HUES64 (cell line): ENCODE measurements around the gene MMP15.

Experiments used
- H3K27ac ChIP-seq: 2 replicates; pipeline ENCODE4 v1.7.0; 2013; ENCODE audit warnings: low read depth, low read length, inconsistent platforms
- H3K27me3 ChIP-seq: 2 replicates; pipeline ENCODE4 v1.6.1; 2013; ENCODE audit warnings: mild to moderate bottlenecking, low read length; ENCODE audit not compliant: insufficient read depth
- H3K36me3 ChIP-seq: 2 replicates; pipeline ENCODE4 v1.6.1; 2013; ENCODE audit warnings: mild to moderate bottlenecking, low read length; ENCODE audit not compliant: insufficient read depth
- H3K4me1 ChIP-seq: 2 replicates; pipeline ENCODE4 v1.6.1; 2013; ENCODE audit warnings: mild to moderate bottlenecking, low read length, moderate library complexity; ENCODE audit not compliant: insufficient read depth
- H3K4me3 ChIP-seq: 2 replicates; pipeline ENCODE4 v1.5.1; 2013; ENCODE audit warnings: mild to moderate bottlenecking, low read length, moderate library complexity
- H3K9ac ChIP-seq: 2 replicates; pipeline ENCODE4 v1.6.1; 2013; ENCODE audit warnings: mild to moderate bottlenecking, low read depth, low read length
- H3K9me3 ChIP-seq: 2 replicates; pipeline ENCODE4 v1.6.1; 2013; ENCODE audit warnings: low read depth, low read length; ENCODE audit not compliant: insufficient read depth
- WGBS: fragments of 150-250, 120-280 bp; methylation state at CpG from one replicate; pipeline ENCODE4 v1.1.7; 2013; ENCODE audit warnings: missing lambda C conversion rate; 5-methylcytosine and 5-hydroxymethylcytosine counted together

MMP15 gene

DNA sequence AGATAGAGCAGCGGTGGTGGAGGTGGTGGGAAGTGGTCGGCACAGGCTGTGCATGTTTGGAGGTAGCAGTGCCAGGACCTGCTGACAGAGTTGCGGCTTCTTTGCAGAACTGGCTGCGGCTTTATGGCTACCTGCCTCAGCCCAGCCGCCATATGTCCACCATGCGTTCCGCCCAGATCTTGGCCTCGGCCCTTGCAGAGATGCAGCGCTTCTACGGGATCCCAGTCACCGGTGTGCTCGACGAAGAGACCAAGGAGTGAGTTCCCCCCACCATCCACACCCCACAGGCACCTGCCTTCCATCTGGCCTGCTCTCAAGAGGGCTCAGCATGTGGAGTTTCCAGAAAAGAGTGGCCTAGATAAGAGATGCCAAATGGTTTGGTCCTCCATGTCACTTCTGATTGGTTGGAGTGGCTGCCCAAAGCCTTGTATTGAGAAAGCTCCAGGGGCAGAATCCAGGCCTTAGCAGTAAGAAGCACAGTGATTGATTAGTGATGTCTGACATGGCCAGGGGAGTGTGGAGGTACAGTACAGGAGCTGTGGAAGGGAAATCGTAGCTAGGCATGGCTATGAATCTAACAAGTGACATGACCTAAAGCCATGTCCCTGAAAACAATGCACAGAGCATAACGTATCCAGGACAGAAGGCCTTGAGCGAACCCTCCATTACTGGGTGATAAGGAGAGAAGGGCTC lies 12.0 kb downstream of the MMP15 start:
- WGBS = 96% methylated on average over 16 of the region's 16 CpGs

DNA sequence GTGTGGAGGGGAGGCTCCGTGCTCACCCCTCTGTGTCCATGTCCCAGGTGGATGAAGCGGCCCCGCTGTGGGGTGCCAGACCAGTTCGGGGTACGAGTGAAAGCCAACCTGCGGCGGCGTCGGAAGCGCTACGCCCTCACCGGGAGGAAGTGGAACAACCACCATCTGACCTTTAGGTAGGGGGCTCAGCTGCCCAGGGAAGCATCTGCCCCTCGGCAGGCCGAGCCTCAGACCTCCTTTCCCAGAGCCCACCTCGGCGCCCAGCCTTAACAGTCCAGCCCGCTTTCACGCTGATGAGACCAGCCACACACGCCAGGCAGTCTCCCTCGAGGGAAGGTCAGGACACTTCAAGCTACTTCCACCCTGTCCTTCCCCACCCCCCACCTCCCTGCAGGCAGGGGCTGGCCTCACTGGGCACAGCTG lies 12.7 kb downstream of the MMP15 start:
- no peak overlapping the region for H3K9ac ChIP-seq
- no peaks in the 10 kb centered on the region for H3K4me1 ChIP-seq
- peaks cover 61% of the 10 kb centered on the region for H3K36me3 ChIP-seq
- H3K27me3 ChIP-seq = no peaks in the 10 kb centered on the region
- no peaks in the 10 kb centered on the region for H3K9me3 ChIP-seq
- H3K27ac ChIP-seq = no peak overlapping the region
- 93% methylated on average over 20 of the region's 20 CpGs for WGBS
- H3K4me3 ChIP-seq = no peak overlapping the region

More for the DNA sequence above, 12.0 kb downstream of the MMP15 start:
- Histone ChIP-seq H3K36me3 (peaks cover 53% of the 10 kb centered on the region), H3K9ac (no peak overlapping the region), H3K4me3 (no peak overlapping the region), H3K4me1 (no peaks in the 10 kb centered on the region), H3K27me3 (no peaks in the 10 kb centered on the region), H3K9me3 (no peaks in the 10 kb centered on the region), H3K27ac (no peak overlapping the region)

DNA sequence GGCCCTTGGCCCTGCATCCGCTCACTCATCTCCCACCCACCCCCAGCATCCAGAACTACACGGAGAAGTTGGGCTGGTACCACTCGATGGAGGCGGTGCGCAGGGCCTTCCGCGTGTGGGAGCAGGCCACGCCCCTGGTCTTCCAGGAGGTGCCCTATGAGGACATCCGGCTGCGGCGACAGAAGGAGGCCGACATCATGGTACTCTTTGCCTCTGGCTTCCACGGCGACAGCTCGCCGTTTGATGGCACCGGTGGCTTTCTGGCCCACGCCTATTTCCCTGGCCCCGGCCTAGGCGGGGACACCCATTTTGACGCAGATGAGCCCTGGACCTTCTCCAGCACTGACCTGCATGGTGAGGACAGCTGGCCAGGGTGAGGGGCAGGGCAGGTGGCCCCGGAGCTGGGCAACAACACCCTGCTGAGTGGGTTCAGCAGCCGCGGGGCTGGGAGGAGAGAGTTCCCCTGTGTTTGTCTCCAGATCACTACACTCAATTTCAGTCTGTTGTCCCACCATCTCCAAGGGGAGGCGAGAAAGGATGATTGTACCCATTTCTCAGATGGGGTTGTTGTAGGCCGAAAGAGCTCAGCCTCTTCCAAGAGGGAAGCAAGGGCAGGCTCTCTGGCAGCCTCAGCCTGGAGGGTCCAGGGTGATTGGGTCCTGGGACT lies 14.4 kb downstream of the MMP15 start:
- Histone ChIP-seq H3K27me3 (no peaks in the 10 kb centered on the region), H3K4me1 (no peaks in the 10 kb centered on the region), H3K9me3 (no peaks in the 10 kb centered on the region), H3K36me3 (peaks cover 76% of the 10 kb centered on the region), H3K27ac (no peak overlapping the region), H3K4me3 (no peak overlapping the region), H3K9ac (no peak overlapping the region)
- 95% methylated on average over 26 of the region's 26 CpGs for WGBS

DNA sequence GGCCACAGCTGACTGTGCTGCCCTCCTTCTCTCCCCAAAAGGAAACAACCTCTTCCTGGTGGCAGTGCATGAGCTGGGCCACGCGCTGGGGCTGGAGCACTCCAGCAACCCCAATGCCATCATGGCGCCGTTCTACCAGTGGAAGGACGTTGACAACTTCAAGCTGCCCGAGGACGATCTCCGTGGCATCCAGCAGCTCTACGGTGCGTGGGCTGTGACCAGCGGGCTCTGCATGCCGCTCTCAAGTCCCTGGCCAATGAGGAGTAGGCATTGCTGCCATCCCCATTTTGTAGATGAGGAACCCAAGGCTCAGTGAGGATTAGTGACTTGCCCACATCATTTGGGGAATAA lies 14.9 kb downstream of the MMP15 start:
- Histone ChIP-seq H3K9me3 (no peaks in the 10 kb centered on the region), H3K27me3 (no peaks in the 10 kb centered on the region), H3K9ac (no peak overlapping the region), H3K4me1 (no peaks in the 10 kb centered on the region), H3K27ac (no peak overlapping the region), H3K4me3 (no peak overlapping the region), H3K36me3 (peaks cover 76% of the 10 kb centered on the region)
- WGBS = 96% methylated on average over 12 of the region's 12 CpGs

DNA sequence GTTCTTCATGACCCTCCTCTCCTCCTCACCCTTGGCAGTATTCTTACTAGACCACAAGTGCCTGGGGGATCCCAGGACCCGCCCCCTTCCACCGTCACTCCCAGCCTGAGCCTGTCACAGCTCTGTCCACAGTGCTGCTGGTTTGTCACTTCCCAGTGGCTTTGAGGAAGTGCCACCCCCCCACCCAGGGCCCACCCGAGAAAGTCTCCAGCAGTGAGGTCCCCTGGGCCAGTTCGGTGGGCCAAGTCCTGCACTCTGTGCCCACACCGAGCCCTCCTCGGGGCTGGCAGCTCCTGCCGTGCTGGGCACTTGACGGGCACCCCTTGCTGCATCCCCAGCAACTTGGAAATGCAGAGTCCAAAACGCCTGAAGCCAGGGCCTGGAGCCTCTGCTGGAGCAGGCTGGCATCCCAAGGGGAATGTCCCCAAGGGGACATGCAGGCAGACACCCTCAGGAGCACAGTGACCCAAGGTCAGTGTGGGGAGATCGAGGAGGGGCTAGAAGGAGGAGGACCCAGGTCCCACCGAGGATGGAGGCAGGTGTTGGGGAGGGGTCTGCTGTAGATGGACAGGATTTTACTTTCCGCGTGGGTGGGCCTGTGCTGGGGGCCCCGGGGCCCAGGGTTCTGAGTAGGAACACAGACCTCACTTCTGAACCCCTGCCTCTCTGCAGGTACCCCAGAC lies 15.5 kb downstream of the MMP15 start:
- H3K27me3 ChIP-seq = no peaks in the 10 kb centered on the region
- H3K4me1 ChIP-seq = no peaks in the 10 kb centered on the region
- H3K36me3 ChIP-seq = peaks cover 76% of the 10 kb centered on the region
- H3K9ac ChIP-seq = no peak overlapping the region
- H3K4me3 ChIP-seq = no peak overlapping the region
- WGBS = 91% methylated on average over 14 of the region's 14 CpGs
- no peak overlapping the region for H3K27ac ChIP-seq
- no peaks in the 10 kb centered on the region for H3K9me3 ChIP-seq

DNA sequence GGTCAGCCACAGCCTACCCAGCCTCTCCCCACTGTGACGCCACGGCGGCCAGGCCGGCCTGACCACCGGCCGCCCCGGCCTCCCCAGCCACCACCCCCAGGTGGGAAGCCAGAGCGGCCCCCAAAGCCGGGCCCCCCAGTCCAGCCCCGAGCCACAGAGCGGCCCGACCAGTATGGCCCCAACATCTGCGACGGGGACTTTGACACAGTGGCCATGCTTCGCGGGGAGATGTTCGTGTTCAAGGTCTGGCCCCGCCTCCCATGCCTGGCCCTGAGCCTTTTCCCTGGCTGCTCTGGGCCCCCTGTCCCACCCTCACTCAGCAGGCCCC lies 16.0 kb downstream of the MMP15 start:
- Histone ChIP-seq H3K36me3 (peaks cover 76% of the 10 kb centered on the region), H3K4me3 (no peak overlapping the region), H3K27me3 (no peaks in the 10 kb centered on the region), H3K9ac (no peak overlapping the region), H3K4me1 (no peaks in the 10 kb centered on the region), H3K9me3 (no peaks in the 10 kb centered on the region), H3K27ac (no peak overlapping the region)
- 97% methylated on average over 18 of the region's 18 CpGs for WGBS

DNA sequence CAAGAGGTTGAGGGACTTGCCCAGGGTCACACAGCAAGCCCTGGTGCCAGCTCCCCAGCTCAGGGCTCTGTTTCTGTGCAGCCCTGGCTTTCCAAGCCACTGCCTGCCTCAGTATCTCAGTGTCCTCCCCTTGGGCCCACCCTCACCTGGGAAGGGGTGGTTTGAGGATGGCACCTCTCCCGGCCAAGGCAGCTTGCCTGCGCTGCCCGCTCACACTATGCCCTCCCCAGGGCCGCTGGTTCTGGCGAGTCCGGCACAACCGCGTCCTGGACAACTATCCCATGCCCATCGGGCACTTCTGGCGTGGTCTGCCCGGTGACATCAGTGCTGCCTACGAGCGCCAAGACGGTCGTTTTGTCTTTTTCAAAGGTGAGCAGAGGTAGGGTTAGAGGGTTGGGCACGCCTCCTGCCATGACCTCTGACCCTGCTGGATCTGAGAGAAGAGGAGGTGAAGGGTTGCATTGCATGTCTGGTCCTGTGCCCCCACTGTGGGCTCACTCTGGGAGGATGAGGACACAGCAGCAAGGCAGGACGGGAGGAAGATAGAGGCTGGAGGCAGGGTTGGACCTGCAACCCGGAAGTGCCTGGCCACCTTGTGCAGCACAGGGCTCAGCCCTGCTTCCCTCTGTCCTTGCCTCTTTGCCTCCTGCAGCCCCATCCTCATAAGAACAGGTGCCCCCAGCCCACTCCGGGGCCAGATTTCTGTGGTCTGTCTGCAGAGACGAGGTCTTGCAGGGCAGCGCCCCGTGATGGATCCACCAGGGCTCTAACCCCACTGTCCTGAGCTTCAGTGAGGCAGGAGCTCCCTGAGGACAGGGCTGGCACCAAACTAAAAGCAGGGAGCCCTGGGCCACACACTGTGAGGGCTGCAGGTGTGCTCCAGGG lies 16.7 kb downstream of the MMP15 start:
- no peak overlapping the region for H3K27ac ChIP-seq
- H3K27me3 ChIP-seq = no peaks in the 10 kb centered on the region
- H3K36me3 ChIP-seq = peaks cover 73% of the 10 kb centered on the region
- WGBS = 95% methylated on average over 22 of the region's 22 CpGs
- no peak overlapping the region for H3K9ac ChIP-seq
- no peak overlapping the region for H3K4me3 ChIP-seq
- H3K9me3 ChIP-seq = no peaks in the 10 kb centered on the region
- peaks cover 6% of the 10 kb centered on the region; the same call in 1 of the 2 replicates for H3K4me1 ChIP-seq

DNA sequence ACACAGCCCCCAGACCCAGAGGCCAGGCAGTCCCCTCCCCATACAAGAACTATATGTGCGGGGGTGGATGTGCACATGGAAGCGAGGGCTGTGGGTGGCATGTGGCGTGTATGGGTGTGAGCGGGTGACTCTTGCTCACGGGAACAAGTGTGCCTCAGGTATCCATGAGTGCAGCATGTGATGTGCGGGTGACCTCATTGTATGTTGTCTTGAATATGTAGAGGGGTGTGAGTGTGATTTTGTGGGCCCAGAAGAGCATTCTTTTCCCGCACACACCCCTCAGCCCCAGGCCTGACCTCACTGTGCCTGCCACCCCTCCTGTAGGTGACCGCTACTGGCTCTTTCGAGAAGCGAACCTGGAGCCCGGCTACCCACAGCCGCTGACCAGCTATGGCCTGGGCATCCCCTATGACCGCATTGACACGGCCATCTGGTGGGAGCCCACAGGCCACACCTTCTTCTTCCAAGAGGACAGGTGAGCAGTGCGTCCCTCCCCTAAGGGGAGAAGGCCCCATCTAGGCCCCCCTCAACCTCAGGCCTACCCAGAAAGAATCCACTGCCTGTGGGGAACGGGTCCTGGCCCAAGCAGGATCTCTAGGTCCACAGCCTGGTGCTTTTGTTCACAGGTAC lies 17.4 kb downstream of the MMP15 start:
- no peak overlapping the region for H3K9ac ChIP-seq
- H3K36me3 ChIP-seq = peaks cover 65% of the 10 kb centered on the region
- H3K27me3 ChIP-seq = no peaks in the 10 kb centered on the region
- H3K9me3 ChIP-seq = no peaks in the 10 kb centered on the region
- H3K27ac ChIP-seq = no peak overlapping the region
- 95% methylated on average over 16 of the region's 16 CpGs for WGBS
- peaks cover 12% of the 10 kb centered on the region; the same call in 1 of the 2 replicates for H3K4me1 ChIP-seq
- no peak overlapping the region for H3K4me3 ChIP-seq

DNA sequence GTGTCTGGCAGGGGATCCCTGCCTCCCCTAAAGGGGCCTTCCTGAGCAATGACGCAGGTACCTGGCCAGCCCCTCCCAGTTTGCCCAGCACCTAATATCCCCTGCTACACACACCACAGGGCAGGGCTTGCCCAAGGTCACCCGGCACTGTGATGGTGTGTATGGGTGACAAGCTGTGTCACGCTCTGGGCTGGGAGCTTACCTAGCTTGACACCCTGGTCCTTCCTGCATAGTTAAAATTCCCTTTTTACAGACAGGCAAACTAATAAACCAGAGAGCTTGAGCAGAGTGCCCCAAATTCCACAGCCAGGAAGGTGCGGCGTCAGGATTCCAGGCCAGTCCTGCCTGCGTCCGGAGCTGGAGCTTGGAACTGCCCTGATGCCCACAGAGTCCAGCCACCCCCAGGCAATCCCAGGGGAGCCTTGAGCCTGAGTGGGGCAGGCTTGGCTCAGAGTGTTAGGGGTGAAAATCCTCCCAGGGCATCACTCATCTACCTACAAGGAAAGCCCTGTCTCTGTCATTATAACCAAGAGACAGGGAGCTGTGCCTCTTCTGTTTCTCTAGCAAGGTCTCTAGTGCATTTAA lies 18.1 kb downstream of the MMP15 start:
- Histone ChIP-seq H3K4me3 (no peak overlapping the region), H3K36me3 (peaks cover 58% of the 10 kb centered on the region), H3K27me3 (no peaks in the 10 kb centered on the region), H3K9ac (no peak overlapping the region), H3K4me1 (peaks cover 13% of the 10 kb centered on the region; the same call in 1 of the 2 replicates), H3K27ac (no peak overlapping the region), H3K9me3 (no peaks in the 10 kb centered on the region)
- WGBS = 97% methylated on average over 7 of the region's 7 CpGs

DNA sequence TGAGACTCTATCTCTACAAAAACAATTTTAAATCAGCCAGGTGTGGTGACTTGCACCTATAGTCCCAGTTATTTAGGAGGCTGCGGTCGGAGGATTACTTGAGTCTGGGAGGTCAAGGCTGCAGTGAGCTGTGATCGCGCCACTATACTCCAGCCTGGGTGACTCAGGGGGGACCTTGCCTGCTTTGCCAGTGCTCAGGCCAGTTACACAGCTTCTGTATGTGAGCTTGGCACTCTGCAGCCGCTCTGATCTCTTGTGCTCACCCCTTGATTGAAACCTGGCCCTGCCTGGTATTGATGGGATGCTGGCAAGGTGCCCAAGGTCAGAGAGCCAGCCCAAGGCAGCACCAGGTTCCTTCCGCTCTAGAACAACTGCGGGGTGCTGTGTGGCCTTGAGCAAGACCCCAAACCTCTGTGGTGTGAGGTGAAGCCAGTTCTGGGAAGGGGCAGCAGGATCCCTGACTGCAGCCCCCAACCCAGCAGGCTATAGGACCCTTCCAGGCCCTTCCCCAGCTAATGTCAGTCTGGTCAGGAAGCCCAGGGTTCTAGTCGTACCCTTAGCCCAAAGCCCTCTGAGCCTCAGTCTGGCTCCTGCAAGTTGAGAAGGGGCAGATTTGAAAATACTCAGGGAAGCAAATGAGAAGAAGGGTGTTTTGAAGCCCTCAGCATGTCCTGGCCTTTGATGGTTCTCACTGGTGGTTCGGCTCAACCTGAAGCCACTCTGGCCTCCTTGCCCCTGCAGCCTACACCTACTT lies 18.9 kb downstream of the MMP15 start:
- Histone ChIP-seq H3K27ac (no peak overlapping the region), H3K27me3 (no peaks in the 10 kb centered on the region), H3K4me1 (peaks cover 13% of the 10 kb centered on the region; the same call in 1 of the 2 replicates), H3K4me3 (no peak overlapping the region), H3K9me3 (no peaks in the 10 kb centered on the region), H3K36me3 (peaks cover 52% of the 10 kb centered on the region), H3K9ac (no peak overlapping the region)
- 95% methylated on average over 9 of the region's 9 CpGs for WGBS
